Progenitor cell of endocrine pancreas (in vitro differentiated cells): ENCODE measurements around the gene LPIN2. TPM values are rescaled to one million over a fixed set of nuclear protein-coding genes. Genes with fewer than 3 reads are reported as not detected.

ENCODE experiments used
- DNase-seq: peaks from one replicate; pipeline ENCODE4 v3.0.0; 2021; ENCODE audit warnings: low spot score; ENCODE audit not compliant: unreplicated experiment
- H3K27ac Mint-ChIP-seq: 2 replicates; pipeline ENCODE4 v1.8.0; 2021; ENCODE audit warnings: mild to moderate bottlenecking, moderate library complexity, mixed read lengths
- H3K27me3 Mint-ChIP-seq: 2 replicates; pipeline ENCODE4 v1.8.0; 2021; ENCODE audit warnings: mixed read lengths
- H3K36me3 Mint-ChIP-seq: 2 replicates; pipeline ENCODE4 v1.8.0; 2022; ENCODE audit warnings: mixed read lengths; ENCODE audit not compliant: insufficient read depth
- H3K4me1 Mint-ChIP-seq: 2 replicates; pipeline ENCODE4 v1.8.0; 2021; ENCODE audit warnings: low read depth, mixed read lengths
- H3K4me3 Mint-ChIP-seq: 2 replicates; pipeline ENCODE4 v1.8.0; 2021; ENCODE audit warnings: low read depth, mild to moderate bottlenecking, moderate library complexity, mixed read lengths
- H3K9me3 Mint-ChIP-seq: 2 replicates; pipeline ENCODE4 v1.8.0; 2021; ENCODE audit warnings: low read depth, mixed read lengths
- CTCF ChIP-seq: fragments of 200-600 bp; sonication (generic); IDR thresholded peaks from one replicate; pipeline ENCODE4 v1.5.0; 2021; ENCODE audit warnings: antibody characterized with exemption, mild to moderate bottlenecking; ENCODE audit not compliant: unreplicated experiment
- total RNA-seq: library from RNA; stranded (reverse); gene quantifications from 2 replicates; pipeline ENCODE4 v1.2.1, GENCODE V29; 2021

LPIN2 gene
- total RNA-seq, 1 donor from 2014 or later: 25.9 TPM

GRCh38 chr18:2982022-2982421 is 30.9 kb downstream of the LPIN2 start:
- DNase-seq: no peak
- peaks cover 34% of the 10 kb centered on the region for H3K4me1 Mint-ChIP-seq
- H3K27ac Mint-ChIP-seq: no peak overlapping the region
- no peak overlapping the region for H3K4me3 Mint-ChIP-seq
- peaks cover 2% of the 10 kb centered on the region for H3K36me3 Mint-ChIP-seq
- no peaks in the 10 kb centered on the region for H3K9me3 Mint-ChIP-seq
- H3K27me3 Mint-ChIP-seq: no peaks in the 10 kb centered on the region
- no peak for TF ChIP-seq CTCF

GRCh38 chr18:2981212-2981728 is 31.7 kb downstream of the LPIN2 start:
- peaks cover 2% of the 10 kb centered on the region for H3K36me3 Mint-ChIP-seq
- no peak overlapping the region for H3K27ac Mint-ChIP-seq
- H3K27me3 Mint-ChIP-seq: no peaks in the 10 kb centered on the region
- DNase-seq: no peak
- no peaks in the 10 kb centered on the region for H3K9me3 Mint-ChIP-seq
- no peak for TF ChIP-seq CTCF
- no peak overlapping the region for H3K4me3 Mint-ChIP-seq
- peaks cover 38% of the 10 kb centered on the region for H3K4me1 Mint-ChIP-seq

GRCh38 chr18:2979871-2980790 is 32.8 kb downstream of the LPIN2 start:
- peaks cover 2% of the 10 kb centered on the region for H3K36me3 Mint-ChIP-seq
- no peaks in the 10 kb centered on the region for H3K9me3 Mint-ChIP-seq
- peaks cover 39% of the 10 kb centered on the region for H3K4me1 Mint-ChIP-seq
- no peak for DNase-seq
- TF ChIP-seq CTCF: no peak
- no peaks in the 10 kb centered on the region for H3K27me3 Mint-ChIP-seq
- no peak overlapping the region for H3K4me3 Mint-ChIP-seq
- H3K27ac Mint-ChIP-seq: no peak overlapping the region

- no peak overlapping the region for H3K27ac Mint-ChIP-seq
- peaks cover 29% of the 10 kb centered on the region for H3K4me1 Mint-ChIP-seq
- peaks cover 2% of the 10 kb centered on the region for H3K36me3 Mint-ChIP-seq
- no peaks in the 10 kb centered on the region for H3K9me3 Mint-ChIP-seq
- no peaks in the 10 kb centered on the region for H3K27me3 Mint-ChIP-seq
- H3K4me3 Mint-ChIP-seq: no peak overlapping the region
- no peak for TF ChIP-seq CTCF
- no peak for DNase-seq
Observed at GRCh38 chr18:2979129-2979528, 33.8 kb downstream of the LPIN2 start.

- TF ChIP-seq CTCF: no peak
- no peak overlapping the region for H3K4me3 Mint-ChIP-seq
- no peaks in the 10 kb centered on the region for H3K9me3 Mint-ChIP-seq
- no peaks in the 10 kb centered on the region for H3K27me3 Mint-ChIP-seq
- H3K36me3 Mint-ChIP-seq: peaks cover 2% of the 10 kb centered on the region
- no peak for DNase-seq
- peaks cover 27% of the 10 kb centered on the region for H3K4me1 Mint-ChIP-seq
- H3K27ac Mint-ChIP-seq: no peak overlapping the region
Observed at GRCh38 chr18:2978661-2979106, 34.3 kb downstream of the LPIN2 start.
